Measurements from ENCODE around the gene ABCD3. TPM values are rescaled to one million over a fixed set of nuclear protein-coding genes. Genes with fewer than 3 reads are reported as not detected.
A peak's percentile ranks its signal among the peaks of the same experiment; 100 is the strongest.
"Not testable (repeated sequence)": the region's sequence is repeated elsewhere in the genome, so short reads cannot be mapped to it uniquely, and the experiment has no call there.

Gene ABCD3
- 10 to 100 TPM; 26.3 to 51.5 TPM for total RNA-seq

DNA sequence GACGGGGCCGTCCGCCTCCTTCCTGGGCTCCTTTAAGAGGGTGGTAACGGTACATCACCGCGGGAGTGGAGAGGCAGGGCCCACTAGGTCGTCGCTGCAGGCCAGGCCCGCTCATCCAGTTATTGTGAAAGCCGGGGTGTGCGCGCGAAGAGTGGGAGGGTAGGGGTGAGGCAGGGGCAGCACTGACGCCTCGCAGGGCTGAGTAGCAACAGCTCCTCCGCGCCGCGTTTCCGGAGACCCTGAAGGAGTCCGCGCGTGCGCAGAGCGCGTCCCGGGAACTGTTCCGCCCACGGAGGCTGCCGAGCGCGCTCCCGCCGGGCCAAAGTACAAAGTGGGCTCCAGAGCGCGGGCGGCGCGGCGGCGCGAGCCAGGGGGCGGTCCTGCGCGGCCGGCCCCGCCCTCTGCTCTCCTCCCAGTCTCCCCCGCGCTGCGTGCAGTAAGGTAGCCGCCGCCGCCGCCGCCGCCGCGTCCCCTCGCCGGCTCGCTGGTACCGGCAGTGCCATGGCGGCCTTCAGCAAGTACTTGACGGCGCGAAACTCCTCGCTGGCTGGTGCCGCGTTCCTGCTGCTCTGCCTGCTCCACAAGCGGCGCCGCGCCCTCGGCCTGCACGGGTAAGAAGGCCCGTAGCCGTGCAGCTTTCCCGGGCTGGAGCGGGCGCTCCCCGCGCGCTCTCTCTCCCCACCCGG, at the start of gene ABCD3:
TSS of gene ABCD3 (plus strand) at position 412 of the 686 bp plus-strand sequence. CDS start at position 502, 90 bp downstream.
- peak; percentile 96 to 98 for DNase-seq (ENCODE audit: low spot score in 2 of 2)
- peak; percentile 91 to 97 for ATAC-seq
- no peaks in the 10 kb centered on the region for H3K9me3 Mint-ChIP-seq
- peaks cover 0 to 6% of the 10 kb centered on the region in 2 donors for H3K36me3 Mint-ChIP-seq
- peak within 1 kb of the TSS in 1 of 2 donors; percentile 67 for H3K27ac Mint-ChIP-seq

- not testable (repeated sequence) for ATAC-seq; DNase-seq (ENCODE audit: low spot score in 2 of 2); H3K36me3 Mint-ChIP-seq; H3K27ac Mint-ChIP-seq; H3K9me3 Mint-ChIP-seq
Measured at GRCh38 chr1:94372771-94373170, 45.4 kb upstream of the ABCD3 start.

DNA sequence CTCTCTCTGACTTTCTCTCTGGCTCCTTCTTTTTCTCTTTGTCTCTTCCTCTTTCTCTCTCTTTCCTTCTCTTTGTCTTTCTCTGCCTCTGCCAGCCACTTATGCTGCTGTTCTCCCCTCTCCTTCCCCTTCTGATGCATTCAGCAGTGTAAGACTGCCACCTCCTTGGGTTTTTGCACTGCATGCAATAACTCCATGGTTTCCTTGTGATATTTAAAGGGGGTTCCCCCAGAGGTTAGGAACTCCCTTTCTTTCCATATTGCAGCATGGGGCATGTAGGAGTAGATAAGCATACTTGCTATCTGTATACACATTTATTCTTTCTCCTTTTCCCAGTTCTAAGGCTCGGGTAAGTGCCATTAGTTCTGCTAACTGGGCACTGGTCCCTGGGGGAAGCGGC, 44.9 kb upstream of the ABCD3 start:
- not testable (repeated sequence) for H3K27ac Mint-ChIP-seq; DNase-seq (ENCODE audit: low spot score in 2 of 2); ATAC-seq; H3K9me3 Mint-ChIP-seq; H3K36me3 Mint-ChIP-seq

DNA sequence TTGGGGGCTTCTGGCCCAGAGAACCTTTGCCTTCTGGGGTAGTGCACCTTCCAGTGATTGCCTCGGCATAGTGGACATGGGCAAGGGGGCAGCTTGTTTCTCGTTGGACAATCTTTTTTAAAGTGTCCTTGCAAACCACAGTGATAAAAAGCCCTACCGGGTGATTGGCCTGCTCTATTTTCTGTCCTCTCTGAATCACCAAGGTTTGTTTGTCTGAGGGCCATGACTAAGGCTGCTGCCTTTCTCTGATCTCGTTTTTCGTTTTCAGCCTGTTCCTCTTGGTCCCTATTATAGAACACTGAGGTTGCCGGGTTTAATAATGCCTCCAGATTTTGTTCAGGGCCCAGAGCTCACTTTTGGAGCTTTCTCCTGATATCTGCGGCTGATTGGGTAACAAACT, 42.5 kb upstream of the ABCD3 start:
- not testable (repeated sequence) for H3K9me3 Mint-ChIP-seq; ATAC-seq; DNase-seq (ENCODE audit: low spot score in 2 of 2); H3K27ac Mint-ChIP-seq
- H3K36me3 Mint-ChIP-seq, result peaks cover 0 to 11% of the 10 kb centered on the region in 2 donors

GRCh38 chr1:94378493-94378892, 39.7 kb upstream of the ABCD3 start:
- H3K27ac Mint-ChIP-seq; DNase-seq (ENCODE audit: low spot score in 2 of 2); H3K9me3 Mint-ChIP-seq; ATAC-seq: not testable (repeated sequence)
- H3K36me3 Mint-ChIP-seq, result peaks cover 0 to 11% of the 10 kb centered on the region in 2 donors

DNA sequence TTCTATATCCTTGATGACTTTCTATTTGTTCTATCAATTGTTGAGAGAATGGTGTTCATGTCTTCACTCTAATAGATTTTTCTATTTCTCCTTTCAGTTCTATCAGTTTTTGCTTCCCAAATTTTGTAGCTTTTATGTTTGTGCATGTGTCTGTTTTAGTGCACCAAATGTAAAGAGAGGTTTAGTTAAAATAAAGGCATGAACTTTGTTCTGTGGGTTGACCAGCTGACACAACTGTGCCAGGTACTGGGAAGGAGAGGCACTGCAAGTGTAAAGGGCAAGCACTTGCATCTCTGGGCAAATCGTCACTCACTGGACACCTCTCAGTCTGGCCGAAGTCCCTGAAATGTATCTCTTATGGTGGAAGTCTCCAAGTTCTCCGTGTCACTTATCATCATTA, 38.6 kb upstream of the ABCD3 start:
- H3K36me3 Mint-ChIP-seq, result peaks cover 0 to 11% of the 10 kb centered on the region in 2 donors
- ATAC-seq (no peak), DNase-seq (ENCODE audit: low spot score in 2 of 2) (no peak)
- no peak overlapping the region for H3K27ac Mint-ChIP-seq
- no peaks in the 10 kb centered on the region for H3K9me3 Mint-ChIP-seq

DNA sequence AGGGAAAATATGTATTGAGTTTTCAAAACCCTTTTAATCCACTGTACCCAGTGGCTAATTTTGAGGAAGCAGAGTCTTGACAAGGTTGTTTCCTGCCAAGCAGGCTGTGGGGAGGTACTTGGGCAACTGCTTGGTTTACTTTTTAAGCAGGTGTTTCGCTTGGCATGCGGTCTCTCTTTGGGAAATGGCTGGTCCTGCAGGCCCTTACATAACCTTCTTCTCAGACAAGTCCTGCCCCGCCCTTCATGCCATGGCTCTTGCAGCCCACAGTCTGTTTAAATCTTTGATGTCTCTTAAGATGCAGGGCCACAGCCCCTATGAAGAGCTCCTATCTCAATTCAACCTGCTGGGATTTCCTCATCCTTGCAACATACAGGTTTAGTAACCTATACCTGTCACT, 36.0 kb upstream of the ABCD3 start:
- H3K27ac Mint-ChIP-seq, result no peak overlapping the region
- no peak for ATAC-seq
- H3K36me3 Mint-ChIP-seq, result peaks cover 6 to 11% of the 10 kb centered on the region in 2 donors
- H3K9me3 Mint-ChIP-seq, result no peaks in the 10 kb centered on the region
- DNase-seq (ENCODE audit: low spot score in 2 of 2), result no peak

DNA sequence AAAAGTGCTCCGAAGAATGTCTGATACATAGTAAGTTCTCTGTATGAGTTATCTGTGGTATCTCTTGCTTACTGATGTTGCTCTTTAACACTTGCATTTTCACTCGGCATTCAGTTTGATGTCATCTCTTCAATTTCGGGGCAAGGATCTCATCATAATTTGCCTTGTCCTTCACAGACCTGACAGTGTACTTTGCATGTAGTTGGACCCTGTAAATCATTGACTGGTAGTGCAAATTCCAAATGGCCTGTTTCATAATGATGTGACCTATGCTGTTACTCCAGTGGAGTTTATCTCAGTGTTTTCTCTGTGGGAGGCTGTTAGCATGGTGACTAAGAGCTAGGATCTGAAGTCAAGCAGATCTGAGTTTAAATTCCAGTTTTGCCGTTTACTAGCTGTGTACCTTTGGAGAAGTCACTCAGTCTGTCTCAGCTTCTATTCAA, 34.2 kb upstream of the ABCD3 start:
- Mint-ChIP-seq H3K36me3 (peaks cover 6 to 11% of the 10 kb centered on the region in 2 donors), H3K9me3 (no peaks in the 10 kb centered on the region), H3K27ac (peak overlapping the region; percentile 39 to 95)
- peak; percentile 74 to 92 for ATAC-seq
- peak in 1 of 2 donors; percentile 14 for DNase-seq (ENCODE audit: low spot score in 2 of 2)

DNA sequence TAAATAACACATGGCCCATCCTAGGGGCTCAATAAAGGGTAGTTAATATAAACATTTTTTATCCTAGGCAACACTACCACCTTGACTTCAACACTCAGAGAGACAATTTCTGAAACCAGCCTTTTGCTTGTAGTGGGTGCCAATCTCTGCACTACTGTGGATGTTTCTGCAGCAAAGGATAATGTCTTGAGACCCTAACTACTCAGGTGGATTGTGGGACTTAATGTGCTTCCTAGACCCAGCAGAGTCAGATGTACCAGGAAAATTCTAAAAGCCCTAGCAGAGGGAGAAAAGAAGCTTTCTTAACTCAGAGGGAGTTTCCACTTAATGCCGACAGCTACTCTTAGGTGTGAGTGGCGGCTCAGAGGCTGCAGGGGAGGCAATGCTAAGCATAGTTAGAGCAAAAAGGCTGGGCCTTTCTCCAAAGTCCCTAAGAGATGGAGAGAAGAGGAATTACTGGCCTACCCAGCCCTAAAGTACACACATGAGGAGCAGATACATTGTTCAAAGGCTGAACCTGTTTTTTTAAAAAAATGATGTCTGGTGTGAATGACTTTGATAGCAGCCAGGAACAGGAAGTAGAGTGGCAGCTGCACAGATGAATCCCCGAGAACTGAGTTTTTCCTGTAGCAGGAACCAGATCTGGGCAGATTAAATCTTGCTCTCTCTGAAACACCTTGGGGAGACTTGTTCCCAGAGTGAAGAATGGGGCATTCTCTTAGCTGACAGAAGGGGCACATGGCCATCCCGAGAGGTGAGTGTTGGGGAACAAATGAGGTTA, 33.5 kb upstream of the ABCD3 start:
- Mint-ChIP-seq H3K27ac (peak overlapping the region; percentile 94 to 95), H3K9me3 (peaks cover 0 to 4% of the 10 kb centered on the region in 2 donors), H3K36me3 (peaks cover 6 to 10% of the 10 kb centered on the region in 2 donors)
- ATAC-seq (peak; percentile 26 to 28), DNase-seq (ENCODE audit: low spot score in 2 of 2) (peak in 1 of 2 donors; percentile 18)

DNA sequence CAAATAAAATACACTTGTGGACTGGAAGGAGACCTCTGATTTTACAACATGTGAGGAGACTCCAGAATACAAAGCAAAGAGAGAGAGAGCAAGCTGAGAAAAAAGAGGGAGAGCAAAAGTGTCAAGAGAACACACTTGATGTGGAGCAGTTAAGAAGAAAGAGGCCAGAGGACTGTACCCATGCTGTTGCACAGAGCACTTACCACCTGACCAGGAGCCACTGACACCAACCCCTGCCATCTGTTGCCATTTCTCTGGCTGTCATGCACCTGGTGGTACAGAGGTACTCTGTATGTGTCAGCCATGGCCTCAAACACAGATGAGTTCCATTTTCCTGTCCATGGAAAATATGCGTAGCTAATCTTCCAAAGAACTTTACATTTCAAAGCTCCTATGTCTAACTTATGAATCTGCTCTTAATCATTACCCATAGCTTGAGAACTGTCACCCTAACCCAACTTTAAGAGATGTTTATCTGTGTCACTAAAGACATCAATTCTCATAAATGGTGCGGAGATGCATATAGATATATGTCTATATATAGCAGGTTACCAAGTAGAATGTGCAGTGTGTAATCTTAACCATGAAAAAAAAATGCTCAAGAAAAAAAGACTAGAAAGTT, 32.8 kb upstream of the ABCD3 start:
- H3K36me3 Mint-ChIP-seq, result peaks cover 6 to 12% of the 10 kb centered on the region in 2 donors
- H3K27ac Mint-ChIP-seq, result peak overlapping the region; percentile 94 to 95
- ATAC-seq, result peak; percentile 37 to 79
- peaks cover 0 to 6% of the 10 kb centered on the region in 2 donors for H3K9me3 Mint-ChIP-seq
- no peak for DNase-seq (ENCODE audit: low spot score in 2 of 2)

GRCh38 chr1:94389298-94389697, 28.9 kb upstream of the ABCD3 start:
- Mint-ChIP-seq H3K27ac (no peak overlapping the region), H3K9me3 (peaks cover 5 to 9% of the 10 kb centered on the region in 2 donors), H3K36me3 (peaks cover 6 to 12% of the 10 kb centered on the region in 2 donors)
- DNase-seq (ENCODE audit: low spot score in 2 of 2) (no peak), ATAC-seq (no peak)

GRCh38 chr1:94394247-94394646, 23.9 kb upstream of the ABCD3 start:
- no peak for DNase-seq (ENCODE audit: low spot score in 2 of 2)
- H3K9me3 Mint-ChIP-seq, result peaks cover 5 to 9% of the 10 kb centered on the region in 2 donors
- H3K27ac Mint-ChIP-seq, result no peak overlapping the region
- no peak for ATAC-seq
- H3K36me3 Mint-ChIP-seq, result peaks cover 0 to 6% of the 10 kb centered on the region in 2 donors

DNA sequence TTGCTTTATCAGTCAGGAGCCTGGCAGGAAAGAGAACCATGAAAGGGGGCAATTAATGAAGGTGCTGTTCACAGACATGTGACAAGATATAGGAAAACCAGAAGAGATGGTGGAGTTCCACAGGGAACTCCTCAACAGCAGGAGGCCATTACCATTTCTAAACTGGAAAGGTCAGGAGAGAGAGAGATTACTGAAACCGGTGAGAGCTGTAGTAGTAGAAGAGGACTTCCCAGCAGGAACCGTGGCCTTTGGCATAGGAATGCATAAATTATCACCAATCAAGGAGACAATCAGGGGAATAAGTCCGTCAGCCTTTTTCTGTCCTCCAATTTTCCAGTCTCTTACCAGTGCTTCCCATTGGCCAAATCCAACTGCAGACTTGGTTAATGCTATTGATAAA, 23.0 kb upstream of the ABCD3 start:
- ATAC-seq (no peak), DNase-seq (ENCODE audit: low spot score in 2 of 2) (no peak)
- peaks cover 3 to 5% of the 10 kb centered on the region in 2 donors for H3K9me3 Mint-ChIP-seq
- no peak overlapping the region for H3K27ac Mint-ChIP-seq
- H3K36me3 Mint-ChIP-seq, result no peaks in the 10 kb centered on the region

DNA sequence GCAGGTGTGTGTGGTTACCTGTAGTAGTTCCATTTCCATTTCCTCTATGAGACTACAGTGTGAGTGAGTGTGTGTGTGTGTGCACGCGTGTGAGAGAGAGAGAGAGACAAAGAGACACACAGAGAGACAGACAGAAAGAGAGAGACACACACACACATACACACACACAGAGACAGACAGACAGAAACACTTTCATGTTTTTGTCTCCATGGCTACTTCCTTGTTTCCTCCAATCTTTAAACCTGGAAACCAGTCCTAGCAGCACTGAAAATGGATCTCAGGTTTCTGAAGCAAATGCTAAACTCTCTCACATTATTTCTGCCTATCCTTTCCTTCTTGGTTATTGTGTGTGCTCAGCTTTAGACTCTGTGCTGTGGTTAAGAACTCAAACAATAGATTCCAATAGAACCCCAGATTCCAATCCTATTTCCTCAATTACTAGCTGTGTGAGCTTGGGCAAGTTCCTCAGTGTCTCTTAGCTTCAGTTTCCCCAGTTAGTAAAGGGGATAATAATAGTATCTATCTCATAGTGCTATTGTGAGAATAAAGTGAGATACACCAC, 22.4 kb upstream of the ABCD3 start:
- peaks cover 3 to 5% of the 10 kb centered on the region in 2 donors for H3K9me3 Mint-ChIP-seq

GRCh38 chr1:94396356-94397010, 21.7 kb upstream of the ABCD3 start:
- no peaks in the 10 kb centered on the region for H3K36me3 Mint-ChIP-seq
- no peak overlapping the region for H3K27ac Mint-ChIP-seq
- ATAC-seq (no peak), DNase-seq (ENCODE audit: low spot score in 2 of 2) (no peak)
- peaks cover 3 to 5% of the 10 kb centered on the region in 2 donors for H3K9me3 Mint-ChIP-seq

More for the DNA sequence above, 22.4 kb upstream of the ABCD3 start:
- Mint-ChIP-seq H3K36me3 (no peaks in the 10 kb centered on the region), H3K27ac (no peak overlapping the region)
- ATAC-seq (no peak), DNase-seq (ENCODE audit: low spot score in 2 of 2) (no peak)

DNA sequence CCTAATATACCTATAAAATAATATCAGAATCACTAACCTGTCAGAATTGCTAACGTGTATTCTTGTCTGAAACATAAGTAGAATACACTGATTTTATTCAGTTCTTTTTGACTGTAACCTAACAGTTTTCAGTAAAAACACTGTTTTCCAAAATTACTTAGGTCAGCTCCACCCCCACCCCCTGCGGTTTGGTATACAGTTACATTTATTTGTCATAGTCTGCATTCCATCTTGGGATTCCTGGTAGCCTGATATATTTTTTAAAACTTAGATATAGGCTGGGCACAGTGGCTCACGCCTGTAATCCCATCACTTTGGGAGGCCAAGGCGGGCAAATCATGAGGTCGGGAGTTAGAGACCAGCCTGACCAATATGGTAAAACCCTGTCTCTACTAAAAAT, 19.8 kb upstream of the ABCD3 start:
- H3K36me3 Mint-ChIP-seq, result no peaks in the 10 kb centered on the region
- no peak for ATAC-seq
- no peak overlapping the region for H3K27ac Mint-ChIP-seq
- DNase-seq (ENCODE audit: low spot score in 2 of 2), result no peak
- H3K9me3 Mint-ChIP-seq, result no peaks in the 10 kb centered on the region
